ENCODE measurements around the gene ATG4D.

DNA sequence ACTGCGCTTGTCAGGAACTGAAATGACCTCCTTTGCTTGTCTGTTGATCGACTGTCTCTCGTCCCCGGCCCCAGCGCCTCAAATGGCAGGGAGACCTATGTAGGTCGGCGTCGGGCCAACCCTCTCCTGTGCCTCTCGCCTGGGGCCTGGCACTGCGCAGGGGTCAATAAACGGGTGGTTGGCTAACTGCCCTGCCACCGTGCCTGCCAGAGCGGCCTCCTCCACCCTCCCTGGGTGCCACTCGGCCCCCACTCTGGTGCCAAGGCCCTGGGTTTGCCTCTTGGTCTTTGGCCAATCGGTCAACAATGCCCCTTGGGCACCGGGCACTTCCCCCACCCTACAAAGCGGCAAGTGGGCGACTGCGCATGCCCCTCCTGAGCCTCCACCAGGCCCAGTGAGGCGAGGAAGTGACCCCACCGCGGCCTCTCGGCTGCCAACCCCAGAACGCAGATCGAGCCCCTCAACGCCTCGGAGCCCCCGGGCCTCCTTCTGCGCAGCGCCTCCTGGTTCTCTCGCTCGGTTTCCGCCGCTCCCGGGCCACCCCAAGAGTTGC, 41.7 kb upstream of the ATG4D start:
- TF ChIP-seq, protein P1, sequence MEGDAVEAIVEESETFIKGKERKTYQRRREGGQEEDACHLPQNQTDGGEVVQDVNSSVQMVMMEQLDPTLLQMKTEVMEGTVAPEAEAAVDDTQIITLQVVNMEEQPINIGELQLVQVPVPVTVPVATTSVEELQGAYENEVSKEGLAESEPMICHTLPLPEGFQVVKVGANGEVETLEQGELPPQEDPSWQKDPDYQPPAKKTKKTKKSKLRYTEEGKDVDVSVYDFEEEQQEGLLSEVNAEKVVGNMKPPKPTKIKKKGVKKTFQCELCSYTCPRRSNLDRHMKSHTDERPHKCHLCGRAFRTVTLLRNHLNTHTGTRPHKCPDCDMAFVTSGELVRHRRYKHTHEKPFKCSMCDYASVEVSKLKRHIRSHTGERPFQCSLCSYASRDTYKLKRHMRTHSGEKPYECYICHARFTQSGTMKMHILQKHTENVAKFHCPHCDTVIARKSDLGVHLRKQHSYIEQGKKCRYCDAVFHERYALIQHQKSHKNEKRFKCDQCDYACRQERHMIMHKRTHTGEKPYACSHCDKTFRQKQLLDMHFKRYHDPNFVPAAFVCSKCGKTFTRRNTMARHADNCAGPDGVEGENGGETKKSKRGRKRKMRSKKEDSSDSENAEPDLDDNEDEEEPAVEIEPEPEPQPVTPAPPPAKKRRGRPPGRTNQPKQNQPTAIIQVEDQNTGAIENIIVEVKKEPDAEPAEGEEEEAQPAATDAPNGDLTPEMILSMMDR (IDR thresholded peaks at IDR 0.05): no peak
- TF ChIP-seq POLR2A (IDR thresholded peaks at IDR 0.05): no peak
